OCI-LY1 (cell line): Measurements from ENCODE around the gene ZNF521.

Experiments
- H2AFZ ChIP-seq: fragments of 200-600 bp; sonication (generic), shearing (Covaris generic); 2 replicates; pipeline ENCODE4 v1.6.0; 2014; ENCODE audit warnings: antibody characterized with exemption, mild to moderate bottlenecking, low read length
- H3F3A ChIP-seq: fragments of 200-600 bp; sonication (generic), shearing (Covaris generic); 2 replicates; pipeline ENCODE4 v1.6.0; 2014; ENCODE audit warnings: mild to moderate bottlenecking, antibody characterized with exemption, low read length, moderate library complexity; ENCODE audit not compliant: insufficient read depth
- H3K27ac ChIP-seq: fragments of 200-600 bp; sonication (generic); 2 replicates; pipeline ENCODE4 v1.5.1; 2014; ENCODE audit warnings: low read length, mixed run types, mild to moderate bottlenecking, low read depth; ENCODE audit not compliant: poor library complexity, severe bottlenecking
- H3K27me3 ChIP-seq: fragments of 200-600 bp; sonication (generic); 2 replicates; pipeline ENCODE4 v1.6.0; 2014; ENCODE audit warnings: antibody characterized with exemption, mild to moderate bottlenecking, low read length, moderate library complexity; ENCODE audit not compliant: insufficient read depth
- H3K36me3 ChIP-seq: fragments of 200-600 bp; sonication (generic); 2 replicates; pipeline ENCODE4 v1.6.1; 2014; ENCODE audit warnings: mild to moderate bottlenecking, antibody characterized with exemption, low read length, moderate library complexity, mixed read lengths; ENCODE audit not compliant: insufficient read depth
- H3K4me1 ChIP-seq: fragments of 200-600 bp; sonication (generic); 2 replicates; pipeline ENCODE4 v1.5.1; 2014; ENCODE audit warnings: mild to moderate bottlenecking, low read length, moderate library complexity; ENCODE audit not compliant: insufficient read depth, severe bottlenecking
- H3K4me2 ChIP-seq: fragments of 200-600 bp; sonication (generic), shearing (Covaris generic); 2 replicates; pipeline ENCODE4 v1.6.1; 2014; ENCODE audit warnings: low read length
- H3K4me3 ChIP-seq: fragments of 200-600 bp; sonication (generic); 2 replicates; pipeline ENCODE4 v1.5.1; 2014; ENCODE audit warnings: low read length, low read depth, mild to moderate bottlenecking, mixed read lengths; ENCODE audit not compliant: poor library complexity, severe bottlenecking
- H3K79me2 ChIP-seq: fragments of 200-600 bp; shearing (Covaris generic); 2 replicates; pipeline ENCODE4 v1.6.1; 2016; ENCODE audit warnings: mixed run types, low read length, mixed read lengths; ENCODE audit not compliant: insufficient read depth
- H3K9ac ChIP-seq: fragments of 200-600 bp; sonication (generic), shearing (Covaris generic); 2 replicates; pipeline ENCODE4 v1.6.1; 2014; ENCODE audit warnings: mild to moderate bottlenecking, low read length, mixed read lengths
- H3K9me2 ChIP-seq: fragments of 200-600 bp; sonication (generic), shearing (Covaris generic); 2 replicates; pipeline ENCODE4 v1.6.1; 2014; ENCODE audit warnings: low read depth, mild to moderate bottlenecking, low read length, mixed read lengths
- H3K9me3 ChIP-seq: fragments of 200-600 bp; shearing (Covaris generic); 2 replicates; pipeline ENCODE4 v1.6.1; 2014; ENCODE audit warnings: low read length, mixed read lengths
- H4K20me1 ChIP-seq: fragments of 200-600 bp; sonication (generic), shearing (Covaris generic); 2 replicates; pipeline ENCODE4 v1.6.0; 2016; ENCODE audit warnings: mild to moderate bottlenecking, low read length; ENCODE audit not compliant: insufficient read depth
- EZH2 ChIP-seq: fragments of 200-600 bp; sonication (generic), shearing (Covaris generic); IDR thresholded peaks from 2 replicates; pipeline ENCODE4 v1.8.0; 2017; ENCODE audit warnings: borderline replicate concordance, mixed run types, mild to moderate bottlenecking, antibody characterized with exemption, low read length, moderate library complexity, mixed read lengths
- TF ChIP-seq, protein P1 (sequence below): fragments of 200-600 bp; sonication (generic), shearing (Covaris generic); IDR thresholded peaks from 2 replicates; pipeline ENCODE4 v1.5.1; 2017; ENCODE audit warnings: mild to moderate bottlenecking, antibody characterized with exemption, low read length, moderate library complexity, mixed read lengths

Gene ZNF521

DNA sequence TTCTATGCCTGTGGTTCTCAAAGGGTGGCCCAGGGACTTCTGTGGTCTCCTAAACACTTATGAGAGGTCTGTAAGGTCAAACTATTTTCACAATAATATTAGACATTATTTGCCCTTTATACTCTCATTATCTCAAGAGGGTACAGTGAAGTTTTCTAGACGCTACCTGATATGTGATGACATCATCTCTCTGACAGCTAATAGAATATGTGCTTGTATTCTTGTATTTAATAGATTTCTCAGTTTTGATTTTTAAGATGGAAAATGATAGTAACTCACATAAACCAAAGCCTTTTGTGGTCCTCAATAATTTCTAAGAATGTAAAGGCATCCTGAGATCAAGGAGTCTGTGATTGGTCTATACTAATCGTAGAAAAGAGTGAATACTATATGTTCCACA is 265.1 kb downstream of the ZNF521 start:
- Histone ChIP-seq H4K20me1 (no peaks in the 10 kb centered on the region), H3F3A (no peaks in the 10 kb centered on the region), H3K9ac (no peak overlapping the region), H3K4me3 (no peak overlapping the region), H3K27me3 (no peaks in the 10 kb centered on the region), H3K79me2 (no peaks in the 10 kb centered on the region), H3K4me2 (no peak overlapping the region), H3K36me3 (no peaks in the 10 kb centered on the region; the same call in 1 of the 2 replicates), H3K9me3 (no peaks in the 10 kb centered on the region), H2AFZ (no peak overlapping the region), H3K27ac (no peak overlapping the region), H3K9me2 (no peaks in the 10 kb centered on the region), H3K4me1 (no peaks in the 10 kb centered on the region)
- TF ChIP-seq, protein P1, sequence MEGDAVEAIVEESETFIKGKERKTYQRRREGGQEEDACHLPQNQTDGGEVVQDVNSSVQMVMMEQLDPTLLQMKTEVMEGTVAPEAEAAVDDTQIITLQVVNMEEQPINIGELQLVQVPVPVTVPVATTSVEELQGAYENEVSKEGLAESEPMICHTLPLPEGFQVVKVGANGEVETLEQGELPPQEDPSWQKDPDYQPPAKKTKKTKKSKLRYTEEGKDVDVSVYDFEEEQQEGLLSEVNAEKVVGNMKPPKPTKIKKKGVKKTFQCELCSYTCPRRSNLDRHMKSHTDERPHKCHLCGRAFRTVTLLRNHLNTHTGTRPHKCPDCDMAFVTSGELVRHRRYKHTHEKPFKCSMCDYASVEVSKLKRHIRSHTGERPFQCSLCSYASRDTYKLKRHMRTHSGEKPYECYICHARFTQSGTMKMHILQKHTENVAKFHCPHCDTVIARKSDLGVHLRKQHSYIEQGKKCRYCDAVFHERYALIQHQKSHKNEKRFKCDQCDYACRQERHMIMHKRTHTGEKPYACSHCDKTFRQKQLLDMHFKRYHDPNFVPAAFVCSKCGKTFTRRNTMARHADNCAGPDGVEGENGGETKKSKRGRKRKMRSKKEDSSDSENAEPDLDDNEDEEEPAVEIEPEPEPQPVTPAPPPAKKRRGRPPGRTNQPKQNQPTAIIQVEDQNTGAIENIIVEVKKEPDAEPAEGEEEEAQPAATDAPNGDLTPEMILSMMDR, result no peak
- TF ChIP-seq EZH2, result no peak

- H3F3A ChIP-seq, result no peaks in the 10 kb centered on the region
- H2AFZ ChIP-seq, result no peak overlapping the region
- no peak overlapping the region for H3K4me2 ChIP-seq
- no peak overlapping the region for H3K27ac ChIP-seq
- H3K9ac ChIP-seq, result no peak overlapping the region
- H3K27me3 ChIP-seq, result no peaks in the 10 kb centered on the region
- H3K9me3 ChIP-seq, result no peaks in the 10 kb centered on the region
- TF ChIP-seq, protein P1, result no peak
- no peak for TF ChIP-seq EZH2
- H4K20me1 ChIP-seq, result no peaks in the 10 kb centered on the region
- no peak overlapping the region for H3K4me3 ChIP-seq
- no peaks in the 10 kb centered on the region for H3K79me2 ChIP-seq
- no peaks in the 10 kb centered on the region for H3K9me2 ChIP-seq
- no peaks in the 10 kb centered on the region for H3K36me3 ChIP-seq
- no peaks in the 10 kb centered on the region for H3K4me1 ChIP-seq
Observed at GRCh38 chr18:25081001-25081400, 271.0 kb downstream of the ZNF521 start.

- no peak overlapping the region for H3K9ac ChIP-seq
- H3K27me3 ChIP-seq, result no peaks in the 10 kb centered on the region
- TF ChIP-seq EZH2, result no peak
- TF ChIP-seq, protein P1, result no peak
- no peaks in the 10 kb centered on the region for H3K9me2 ChIP-seq
- H3K27ac ChIP-seq, result no peak overlapping the region
- H3K4me2 ChIP-seq, result no peak overlapping the region
- H3K4me3 ChIP-seq, result no peak overlapping the region
- no peak overlapping the region for H2AFZ ChIP-seq
- no peaks in the 10 kb centered on the region for H4K20me1 ChIP-seq
- H3K79me2 ChIP-seq, result no peaks in the 10 kb centered on the region
- no peaks in the 10 kb centered on the region for H3K9me3 ChIP-seq
- H3K36me3 ChIP-seq, result no peaks in the 10 kb centered on the region
- H3K4me1 ChIP-seq, result no peaks in the 10 kb centered on the region
- H3F3A ChIP-seq, result no peaks in the 10 kb centered on the region
Observed at GRCh38 chr18:25080211-25080610, 271.8 kb downstream of the ZNF521 start.
